ENCODE measurements around the gene FBXO17. TPM values are rescaled to one million over a fixed set of nuclear protein-coding genes. Genes with fewer than 3 reads are reported as not detected.

FBXO17 gene
- total RNA-seq, 6 experiments from 2014 or later: 17.5 to 21.5 (median 18.7) TPM

GRCh38 chr19:38933544-38933943, 42.0 kb downstream of the FBXO17 start:
- no peak overlapping the region for H3K27ac Mint-ChIP-seq
- peaks cover 30% of the 10 kb centered on the region for H3K36me3 Mint-ChIP-seq (ENCODE audit: low read depth)
- no peaks in the 10 kb centered on the region for H3K9me3 Mint-ChIP-seq
- no peak overlapping the region for H3K4me3 Mint-ChIP-seq
- TF ChIP-seq CTCF (IDR thresholded peaks at IDR 0.05): no peak
- no peaks in the 10 kb centered on the region; the same call in 1 of the 2 replicates for H3K27me3 Mint-ChIP-seq (ENCODE audit: insufficient read depth)
- DNase-seq: no peak
- peaks cover 20% of the 10 kb centered on the region for H3K4me1 Mint-ChIP-seq (ENCODE audit: low read depth)

GRCh38 chr19:38932425-38933179, 42.9 kb downstream of the FBXO17 start:
- TF ChIP-seq CTCF (IDR thresholded peaks at IDR 0.05): peak; percentile 72
- Mint-ChIP-seq H3K4me3 (peak overlapping the region; percentile 45; the same call in 1 of the 2 replicates), H3K27me3 (ENCODE audit: insufficient read depth) (no peaks in the 10 kb centered on the region; the same call in 1 of the 2 replicates), H3K4me1 (ENCODE audit: low read depth) (peaks cover 23% of the 10 kb centered on the region), H3K9me3 (no peaks in the 10 kb centered on the region), H3K27ac (no peak overlapping the region), H3K36me3 (ENCODE audit: low read depth) (peaks cover 30% of the 10 kb centered on the region)
- DNase-seq: no peak

- Mint-ChIP-seq H3K9me3 (no peaks in the 10 kb centered on the region), H3K4me3 (peak overlapping the region; percentile 99), H3K27ac (peak overlapping the region; percentile 98), H3K4me1 (ENCODE audit: low read depth) (peaks cover 23% of the 10 kb centered on the region), H3K36me3 (ENCODE audit: low read depth) (peaks cover 30% of the 10 kb centered on the region), H3K27me3 (ENCODE audit: insufficient read depth) (no peaks in the 10 kb centered on the region; the same call in 1 of the 2 replicates)
- TF ChIP-seq CTCF (IDR thresholded peaks at IDR 0.05): no peak
- no peak for DNase-seq
These were observed 44.1 kb downstream of the FBXO17 start for GRCh38 chr19:38931521-38931793.

GRCh38 chr19:38930776-38931520, 44.6 kb downstream of the FBXO17 start, which contains the start of gene MRPS12:
TSS of gene MRPS12 (plus strand) at chr19:38930944. CDS start at chr19:38931295, 351 bp downstream.
- H3K27ac Mint-ChIP-seq: peak within 1 kb of the TSS; percentile 98
- peak within 1 kb of the TSS; percentile 99 for H3K4me3 Mint-ChIP-seq

More at GRCh38 chr19:38930776-38931520, 44.6 kb downstream of the FBXO17 start, which contains the start of gene MRPS12:
- no peaks in the 10 kb centered on the region for H3K9me3 Mint-ChIP-seq
- peaks cover 30% of the 10 kb centered on the region for H3K36me3 Mint-ChIP-seq (ENCODE audit: low read depth)
- TF ChIP-seq CTCF (IDR thresholded peaks at IDR 0.05): no peak
- no peaks in the 10 kb centered on the region; the same call in 1 of the 2 replicates for H3K27me3 Mint-ChIP-seq (ENCODE audit: insufficient read depth)
- H3K4me1 Mint-ChIP-seq (ENCODE audit: low read depth): peaks cover 23% of the 10 kb centered on the region
- peak; percentile 99 for DNase-seq
